ENCODE measurements around the gene ZBTB25. TPM values are rescaled to one million over a fixed set of nuclear protein-coding genes. Genes with fewer than 3 reads are reported as not detected.

ZBTB25 gene
- total RNA-seq, 1 experiment from 2014 or later: 10.0 TPM

GRCh38 chr14:64463195-64463594 is 40.4 kb downstream of the ZBTB25 start:
- POLR2A ChIA-PET: interaction anchor here (0.6 to 1.0 kb wide), 2 partner anchors 40 to 75 kb away, joined by 4 to 5 read pairs; no protein-coding TSS in a partner anchor
- Histone ChIP-seq H3K36me3 (ENCODE audit: control insufficient read depth, insufficient read depth, low read length) (no peaks in the 10 kb centered on the region), H3K9me3 (no peaks in the 10 kb centered on the region), H3K4me3 (ENCODE audit: low read depth, low read length) (no peak overlapping the region), H3K27me3 (replicated peaks; ENCODE audit: control insufficient read depth, insufficient read depth, low read length) (no peaks in the 10 kb centered on the region), H3K4me1 (peaks cover 24% of the 10 kb centered on the region)
- Mint-ChIP-seq H3K36me3 (ENCODE audit: insufficient read depth, unreplicated experiment) (peaks cover 50% of the 10 kb centered on the region), H3K9me3 (ENCODE audit: unreplicated experiment) (no peaks in the 10 kb centered on the region), H3K4me1 (ENCODE audit: low read depth, unreplicated experiment) (peaks cover 7% of the 10 kb centered on the region), H3K27me3 (ENCODE audit: insufficient read depth, unreplicated experiment) (no peaks in the 10 kb centered on the region), H3K4me3 (ENCODE audit: unreplicated experiment) (no peak overlapping the region), H3K27ac (ENCODE audit: unreplicated experiment) (no peak overlapping the region)
- intact Hi-C loops (cut with micrococcal nuclease; ENCODE audit: unreplicated experiment): no loop called here
- CTCF ChIA-PET: interaction anchor here (0.6 to 1.8 kb wide), 3 partner anchors 22 to 119 kb away, joined by 3 to 6 read pairs (median 3); no protein-coding TSS in a partner anchor
- DNase-seq: no peak
- no peak for TF ChIP-seq CTCF (IDR thresholded peaks at IDR 0.05; ENCODE audit: insufficient read depth in 1 of 2, low read depth in 1 of 2, low read length in 1 of 2, severe bottlenecking in 1 of 2, unreplicated experiment in 1 of 2)
- BruUV-seq (replicated peaks): no TSS peak

- DNase-seq: no peak
- Histone ChIP-seq H3K4me1 (peaks cover 4% of the 10 kb centered on the region; the same call in 1 of the 2 replicates), H3K4me3 (ENCODE audit: low read depth, low read length) (no peak overlapping the region), H3K9me3 (no peaks in the 10 kb centered on the region), H3K27me3 (replicated peaks; ENCODE audit: control insufficient read depth, insufficient read depth, low read length) (no peaks in the 10 kb centered on the region), H3K36me3 (ENCODE audit: control insufficient read depth, insufficient read depth, low read length) (no peaks in the 10 kb centered on the region)
- ChIA-PET POLR2A (no interaction called here), CTCF (no interaction called here)
- Mint-ChIP-seq H3K4me1 (ENCODE audit: low read depth, unreplicated experiment) (no peaks in the 10 kb centered on the region), H3K27ac (ENCODE audit: unreplicated experiment) (no peak overlapping the region), H3K4me3 (ENCODE audit: unreplicated experiment) (no peak overlapping the region), H3K9me3 (ENCODE audit: unreplicated experiment) (no peaks in the 10 kb centered on the region), H3K36me3 (ENCODE audit: insufficient read depth, unreplicated experiment) (peaks cover 66% of the 10 kb centered on the region), H3K27me3 (ENCODE audit: insufficient read depth, unreplicated experiment) (no peaks in the 10 kb centered on the region)
- no peak for TF ChIP-seq CTCF (IDR thresholded peaks at IDR 0.05; ENCODE audit: insufficient read depth in 1 of 2, low read depth in 1 of 2, low read length in 1 of 2, severe bottlenecking in 1 of 2, unreplicated experiment in 1 of 2)
- intact Hi-C loops (cut with micrococcal nuclease; ENCODE audit: unreplicated experiment): no loop called here
- BruUV-seq (replicated peaks): no TSS peak
Observed at GRCh38 chr14:64461221-64461620, 42.4 kb downstream of the ZBTB25 start.

GRCh38 chr14:64459405-64460136 is 44.1 kb downstream of the ZBTB25 start:
- H3K27ac Mint-ChIP-seq (ENCODE audit: unreplicated experiment): no peak overlapping the region
- Histone ChIP-seq H3K36me3 (ENCODE audit: control insufficient read depth, insufficient read depth, low read length) (no peaks in the 10 kb centered on the region), H3K27me3 (replicated peaks; ENCODE audit: control insufficient read depth, insufficient read depth, low read length) (no peaks in the 10 kb centered on the region), H3K4me3 (ENCODE audit: low read depth, low read length) (no peak overlapping the region), H3K4me1 (0 out of 2 replicates have a peak, but pooled peaks cover 4% of the 10 kb centered on the region), H3K9me3 (no peaks in the 10 kb centered on the region)
- BruUV-seq (replicated peaks): no TSS peak
- peaks cover 67% of the 10 kb centered on the region for H3K36me3 Mint-ChIP-seq (ENCODE audit: insufficient read depth, unreplicated experiment)
- intact Hi-C loops (cut with micrococcal nuclease; ENCODE audit: unreplicated experiment): no loop called here
- POLR2A ChIA-PET: no interaction called here
- no peaks in the 10 kb centered on the region for H3K27me3 Mint-ChIP-seq (ENCODE audit: insufficient read depth, unreplicated experiment)
- DNase-seq: no peak
- H3K9me3 Mint-ChIP-seq (ENCODE audit: unreplicated experiment): no peaks in the 10 kb centered on the region
- no peak for TF ChIP-seq CTCF (IDR thresholded peaks at IDR 0.05; ENCODE audit: insufficient read depth in 1 of 2, low read depth in 1 of 2, low read length in 1 of 2, severe bottlenecking in 1 of 2, unreplicated experiment in 1 of 2)
- CTCF ChIA-PET: no interaction called here
- H3K4me3 Mint-ChIP-seq (ENCODE audit: unreplicated experiment): no peak overlapping the region
- no peaks in the 10 kb centered on the region for H3K4me1 Mint-ChIP-seq (ENCODE audit: low read depth, unreplicated experiment)

Measured in Caco-2 (cell line).